Endothelial cell of umbilical vein (primary cell): Measurements from ENCODE around the gene IL16. TPM values are rescaled to one million over a fixed set of nuclear protein-coding genes. Genes with fewer than 3 reads are reported as not detected.

ENCODE experiments used
- BruUV-seq: library from RNA; stranded (reverse); fragments of 400-500 nt; replicated peaks from 2 replicates; lab custom pipeline; 2021; lab: Mats Ljungman, UMichigan
- CTCF ChIA-PET: fragments of 300-600, 350-600 bp; sonication (Branson Sonifier 250); formaldehyde crosslinking; loops from one replicate; lab custom pipeline; 2021; ENCODE audit warnings: antibody characterized with exemption, inconsistent platforms; lab: Charles Lee
- POLR2A ChIA-PET: fragments of 300-600, 350-600 bp; sonication (Branson Sonifier 250); formaldehyde crosslinking; loops from one replicate; lab custom pipeline; 2021; ENCODE audit warnings: antibody characterized with exemption, inconsistent platforms; lab: Charles Lee
- DNase-seq: peaks from one replicate; pipeline ENCODE4 v3.0.0-alpha.2; 2011; ENCODE audit warnings: low read depth, low spot score
- FAIRE-seq: peaks from 2 replicates; lab custom pipeline; 2011; peaks lifted over from hg19 to GRCh38; lab: Jason Lieb, UNC
- H2AFZ ChIP-seq: 2 replicates; pipeline ENCODE4 v1.6.0; 2012; ENCODE audit warnings: low read depth, low read length, control low read depth, inconsistent platforms
- H3K27ac ChIP-seq: 2 replicates; pipeline ENCODE4 v1.5.1; 2011; ENCODE audit warnings: low read depth, mild to moderate bottlenecking, control low read depth, low read length, moderate library complexity; ENCODE audit not compliant: insufficient read depth
- H3K27me3 ChIP-seq, 2 experiments: 2 replicates each; pipeline versions ENCODE4 v1.6.0 to v1.6.1; 2011; ENCODE audit warnings: low read length in 2 of 2, mixed read lengths in 1 of 2; ENCODE audit not compliant: control insufficient read depth in 2 of 2, insufficient read depth in 2 of 2
- H3K36me3 ChIP-seq, 2 experiments: 2 replicates in 1 of 2; 3 replicates in 1 of 2; pipeline ENCODE4 v1.5.1; 2011; ENCODE audit warnings: low read length in 2 of 2, mild to moderate bottlenecking in 1 of 2, moderate library complexity in 1 of 2; ENCODE audit not compliant: control insufficient read depth in 2 of 2, insufficient read depth in 2 of 2; ENCODE audit errors: extremely low read depth in 1 of 2
- H3K4me1 ChIP-seq: 3 replicates; pipeline ENCODE4 v1.5.1; 2011; ENCODE audit warnings: mild to moderate bottlenecking, low read length; ENCODE audit not compliant: control insufficient read depth, insufficient read depth; ENCODE audit errors: extremely low read depth
- H3K4me2 ChIP-seq: 2 replicates; pipeline ENCODE4 v1.6.1; 2011; ENCODE audit warnings: low read length, control low read depth, mixed read lengths; ENCODE audit not compliant: insufficient read depth
- H3K4me3 ChIP-seq, 3 experiments: fragments of 200-600 bp in 1 of 3; sonication (generic), shearing (Covaris generic) in 1 of 3; replicated peaks in 1 of 3; 2 replicates each; pipeline ENCODE4 v1.5.1; 2011 to 2016; ENCODE audit warnings: control low read depth in 3 of 3, low read length in 3 of 3, mild to moderate bottlenecking in 2 of 3, inconsistent platforms in 1 of 3, low read depth in 1 of 3, moderate library complexity in 1 of 3; ENCODE audit not compliant: insufficient read depth in 1 of 3
- H3K79me2 ChIP-seq: 2 replicates; pipeline ENCODE4 v1.6.0; 2012; ENCODE audit warnings: low read length, inconsistent platforms; ENCODE audit not compliant: control insufficient read depth, insufficient read depth
- H3K9ac ChIP-seq: replicated peaks from 2 replicates; pipeline ENCODE3; 2011; ENCODE audit warnings: low read length, control low read depth; ENCODE audit not compliant: insufficient read depth; ENCODE audit errors: extremely low read depth
- H3K9me1 ChIP-seq: replicated peaks from 3 replicates; pipeline ENCODE4 v1.6.0; 2011; ENCODE audit warnings: mild to moderate bottlenecking, low read length; ENCODE audit not compliant: control insufficient read depth, insufficient read depth; ENCODE audit errors: extremely low read depth
- H3K9me3 ChIP-seq: replicated peaks from 2 replicates; pipeline ENCODE4 v1.5.1; 2012; ENCODE audit warnings: low read length, inconsistent platforms; ENCODE audit not compliant: control insufficient read depth, insufficient read depth
- H4K20me1 ChIP-seq: replicated peaks from 2 replicates; pipeline ENCODE3; 2011; ENCODE audit warnings: mild to moderate bottlenecking, low read length; ENCODE audit not compliant: control insufficient read depth, insufficient read depth; ENCODE audit errors: extremely low read depth
- CTCF ChIP-seq, 2 donors: IDR thresholded peaks; 1 replicate in 1 of 2; 2 replicates in 1 of 2; pipeline ENCODE4 v1.5.1; 2011; ENCODE audit warnings: low read length in 2 of 2, mild to moderate bottlenecking in 2 of 2, moderate library complexity in 2 of 2, control low read depth in 1 of 2, inconsistent platforms in 1 of 2, low read depth in 1 of 2; ENCODE audit not compliant: insufficient read depth in 1 of 2; ENCODE audit errors: extremely low read depth in 1 of 2
- EZH2 ChIP-seq: IDR thresholded peaks from 2 replicates; pipeline ENCODE4 v1.6.1; 2012; ENCODE audit warnings: borderline replicate concordance, low read depth, mild to moderate bottlenecking, moderate library complexity, low read length, inconsistent platforms; ENCODE audit not compliant: severe bottlenecking
- FOS ChIP-seq: IDR thresholded peaks from 2 replicates; pipeline ENCODE4 v1.6.1; 2011; ENCODE audit warnings: mild to moderate bottlenecking, low read length, moderate library complexity, borderline replicate concordance; ENCODE audit not compliant: insufficient read depth
- GATA2 ChIP-seq: IDR thresholded peaks from 2 replicates; pipeline ENCODE4 v1.7.0; 2011; ENCODE audit warnings: low read depth, mild to moderate bottlenecking, moderate library complexity, mixed read lengths, low read length; ENCODE audit not compliant: insufficient read length, insufficient read depth
- JUN ChIP-seq: IDR thresholded peaks from 2 replicates; pipeline ENCODE4 v1.6.1; 2011; ENCODE audit warnings: borderline replicate concordance, low read depth; ENCODE audit not compliant: insufficient read length, insufficient read depth
- MAX ChIP-seq: IDR thresholded peaks from 2 replicates; pipeline ENCODE4 v1.6.1; 2011; ENCODE audit not compliant: insufficient read depth, insufficient read length
- MYC ChIP-seq: IDR thresholded peaks from one replicate; pipeline ENCODE4 v1.6.1; 2011; ENCODE audit warnings: mild to moderate bottlenecking, low read depth, low read length
- POLR2A ChIP-seq: IDR thresholded peaks from 2 replicates; pipeline ENCODE4 v1.6.1; 2012; ENCODE audit warnings: low read depth, mild to moderate bottlenecking, control low read depth, low read length
- POLR2AphosphoS5 ChIP-seq: IDR thresholded peaks from 2 replicates; pipeline ENCODE4 v1.6.1; 2012; ENCODE audit warnings: low read depth, mild to moderate bottlenecking, control low read depth, low read length, moderate library complexity; ENCODE audit not compliant: insufficient read depth
- dilution Hi-C: fragments of 300-500 bp; cut with MboI; formaldehyde crosslinking; loops from one replicate; pipeline ENCODE4 v1.15.0; 2019; ENCODE audit warnings: low sequenced_read_pairs; ENCODE audit not compliant: extremely low pct_ligation_motif_present
- intact Hi-C: fragments of 100-400 bp; cut with micrococcal nuclease; formaldehyde crosslinking; loops from one replicate; pipeline ENCODE4 v1.10.0; 2022
- polyA plus RNA-seq, 4 experiments: library from polyadenylated mRNA; depleted of rRNA in 3 of 4; stranded (reverse) in 3 of 4; unstranded in 1 of 4; fragments of >200 nt; gene quantifications; 2 replicates each; pipeline versions ENCODE4 v1.2.1 to v1.2.3, GENCODE V29; 2011 to 2012; ENCODE audit warnings: missing spikeins in 1 of 4
- total RNA-seq: library from RNA; stranded (reverse); gene quantifications from 2 replicates; pipeline ENCODE4 v1.2.3, GENCODE V29; 2021

IL16 gene
- total and polyA plus RNA-seq, 2 donors (not counting 3 experiments of a cell fraction or from before 2014, with no cell fraction given), result 0.29 to 2.1 TPM

- no peak overlapping the region for H3K4me3 ChIP-seq
- H3K36me3 ChIP-seq, result no peaks in the 10 kb centered on the region
- no peak overlapping the region for H3K4me2 ChIP-seq
- no peaks in the 10 kb centered on the region for H3K79me2 ChIP-seq
- no peaks in the 10 kb centered on the region for H4K20me1 ChIP-seq
- no peak overlapping the region for H3K27ac ChIP-seq
- H3K9ac ChIP-seq, result no peak overlapping the region
- intact Hi-C loops (no loop called here), dilution Hi-C loops (no loop called here)
- TF ChIP-seq POLR2AphosphoS5, result no peak
- no TSS peak for BruUV-seq
- no peaks in the 10 kb centered on the region for H3K9me3 ChIP-seq
- H2AFZ ChIP-seq, result no peak overlapping the region
- H3K4me1 ChIP-seq, result peaks cover 4% of the 10 kb centered on the region
- no peaks in the 10 kb centered on the region for H3K9me1 ChIP-seq
- CTCF ChIA-PET, result interaction anchor here (1.0 to 1.7 kb wide), 4 partner anchors 10 to 179 kb away, joined by 3 to 6 read pairs (median 4); no protein-coding TSS in a partner anchor
- H3K27me3 ChIP-seq, result peaks cover 3 to 5% of the 10 kb centered on the region in 2 experiments
- POLR2A ChIA-PET, result no interaction called here
- FAIRE-seq, result no peak
- DNase-seq, result no peak
These were observed 138.2 kb downstream of the IL16 start for GRCh38 chr15:81334768-81335435.

- BruUV-seq, result no TSS peak
- DNase-seq, result no peak
- Histone ChIP-seq H3K9me1 (no peaks in the 10 kb centered on the region), H3K27me3 (peaks cover 3 to 6% of the 10 kb centered on the region in 2 experiments), H3K4me2 (no peak overlapping the region), H3K4me3 (no peak overlapping the region), H3K9ac (no peak overlapping the region), H4K20me1 (no peaks in the 10 kb centered on the region), H3K79me2 (no peaks in the 10 kb centered on the region), H3K9me3 (no peaks in the 10 kb centered on the region), H3K36me3 (no peaks in the 10 kb centered on the region), H2AFZ (no peak overlapping the region), H3K4me1 (peaks cover 4% of the 10 kb centered on the region), H3K27ac (no peak overlapping the region)
- dilution Hi-C loops (no loop called here), intact Hi-C loops (loop anchor here (1.0 kb wide), 1 partner anchor 60 kb away; no protein-coding TSS in a partner anchor)
- TF ChIP-seq JUN (no peak), POLR2AphosphoS5 (no peak), EZH2 (no peak), FOS (no peak), MAX (no peak), MYC (no peak), GATA2 (no peak), CTCF (IDR thresholded peaks at IDR 0.05; ENCODE audit: extremely low read depth in 1 of 2, insufficient read depth in 1 of 2, low read depth in 1 of 2, low read length in 2 of 2) (no peak), POLR2A (no peak)
- no peak for FAIRE-seq
- CTCF ChIA-PET, result interaction anchor here (1.0 to 1.9 kb wide), 4 partner anchors 12 to 180 kb away, joined by 5 to 12 read pairs (median 6); partner anchors contain the start of gene STARD5
- POLR2A ChIA-PET, result no interaction called here
These were observed 139.0 kb downstream of the IL16 start for GRCh38 chr15:81335631-81336030.
